ENCODE data around the gene ZSCAN5A.
"Not testable (repeated sequence)": the region's sequence is repeated elsewhere in the genome, so short reads cannot be mapped to it uniquely, and the experiment has no call there.

Gene ZSCAN5A

GRCh38 chr19:56272161-56272798, 42.4 kb downstream of the ZSCAN5A start, which contains the start of gene EDDM13:
EDDM13 (plus strand) TSS chr19:56272748; CDS start chr19:56272835, 87 bp downstream.
- no peak for DNase-seq (ENCODE audit: low spot score)

- DNase-seq (ENCODE audit: low spot score), result no peak
Measured at GRCh38 chr19:56271151-56271550, 43.5 kb downstream of the ZSCAN5A start.

GRCh38 chr19:56270676-56271075, 44.0 kb downstream of the ZSCAN5A start:
- DNase-seq (ENCODE audit: low spot score), result peak; percentile 2

GRCh38 chr19:56269348-56269747, 45.3 kb downstream of the ZSCAN5A start:
- no peak for DNase-seq (ENCODE audit: low spot score)

- no peak for DNase-seq (ENCODE audit: low spot score)
Measured at GRCh38 chr19:56266051-56266450, 48.6 kb downstream of the ZSCAN5A start.

- DNase-seq (ENCODE audit: low spot score), result no peak
Measured at GRCh38 chr19:56263319-56263718, 51.3 kb downstream of the ZSCAN5A start.

- not testable (repeated sequence) for DNase-seq (ENCODE audit: low spot score)
Measured at GRCh38 chr19:56261932-56262331, 52.7 kb downstream of the ZSCAN5A start.

GRCh38 chr19:56261145-56261544, 53.5 kb downstream of the ZSCAN5A start:
- DNase-seq (ENCODE audit: low spot score), result no peak

- DNase-seq (ENCODE audit: low spot score), result no peak
Measured at GRCh38 chr19:56258272-56258671, 56.4 kb downstream of the ZSCAN5A start.

GRCh38 chr19:56253737-56254136, 60.9 kb downstream of the ZSCAN5A start:
- peak; percentile 31 for DNase-seq (ENCODE audit: low spot score)

GRCh38 chr19:56252699-56253422, 61.8 kb downstream of the ZSCAN5A start:
- DNase-seq (ENCODE audit: low spot score), result peak; percentile 62

- not testable (repeated sequence) for DNase-seq (ENCODE audit: low spot score)
Measured at GRCh38 chr19:56248736-56249338, 65.8 kb downstream of the ZSCAN5A start.

- DNase-seq (ENCODE audit: low spot score), result not testable (repeated sequence)
Measured at GRCh38 chr19:56245764-56246163, 68.9 kb downstream of the ZSCAN5A start.

- DNase-seq (ENCODE audit: low spot score), result no peak
Measured at GRCh38 chr19:56245121-56245740, 69.4 kb downstream of the ZSCAN5A start.

- DNase-seq (ENCODE audit: low spot score), result no peak
Measured at GRCh38 chr19:56223481-56223880, 91.2 kb downstream of the ZSCAN5A start.

GRCh38 chr19:56222901-56223300, 91.7 kb downstream of the ZSCAN5A start:
- DNase-seq (ENCODE audit: low spot score), result no peak

GRCh38 chr19:56221851-56222250, 92.8 kb downstream of the ZSCAN5A start:
- DNase-seq (ENCODE audit: low spot score), result no peak

GRCh38 chr19:56221442-56221841, 93.2 kb downstream of the ZSCAN5A start:
- not testable (repeated sequence) for DNase-seq (ENCODE audit: low spot score)

GRCh38 chr19:56218961-56219360, 95.7 kb downstream of the ZSCAN5A start:
- DNase-seq (ENCODE audit: low spot score), result no peak

- DNase-seq (ENCODE audit: low spot score), result no peak
Measured at GRCh38 chr19:56217039-56217949, 97.3 kb downstream of the ZSCAN5A start.

GRCh38 chr19:56211718-56212117, 102.9 kb downstream of the ZSCAN5A start:
- no peak for DNase-seq (ENCODE audit: low spot score)

- DNase-seq (ENCODE audit: low spot score), result not testable (repeated sequence)
Measured at GRCh38 chr19:56210036-56210435, 104.6 kb downstream of the ZSCAN5A start.

Data from CD4-positive, alpha-beta T cell treated with Interleukin-15 for 4 hours (primary cell).